HepG2 (cell line): ENCODE data around the gene CHADL. TPM values are rescaled to one million over a fixed set of nuclear protein-coding genes. Genes with fewer than 3 reads are reported as not detected.
A peak's percentile ranks its signal among the peaks of the same experiment; 100 is the strongest.

Experiments
- ARNT2 ChIP-seq: sonication (generic); formaldehyde crosslinking; IDR thresholded peaks from 2 replicates; pipeline ENCODE4 v1.8.0; 2022; ENCODE audit warnings: mild to moderate bottlenecking, low read depth, missing genetic modification reagents, moderate library complexity
- ATF1 ChIP-seq: IDR thresholded peaks from 2 replicates; pipeline ENCODE4 v1.6.1; 2016; ENCODE audit warnings: mild to moderate bottlenecking, control low read depth
- CREB1 ChIP-seq, 2 experiments: fragments of 450-650 bp in 1 of 2; IDR thresholded peaks; 2 replicates each; pipeline ENCODE4 v1.6.1; 2016 to 2017; ENCODE audit warnings: control low read depth in 1 of 2, mild to moderate bottlenecking in 1 of 2, missing compliant biosample characterization in 1 of 2, missing genetic modification characterization in 1 of 2
- EP300 ChIP-seq, 3 experiments: sonication (generic) in 1 of 3; formaldehyde crosslinking in 1 of 3; IDR thresholded peaks; 2 replicates each; pipeline versions ENCODE4 v1.5.1 to v1.6.1; 2011 to 2020; ENCODE audit warnings: low read depth in 2 of 3, low read length in 2 of 3, borderline replicate concordance in 1 of 3, improper control_type of control experiment in 1 of 3, mild to moderate bottlenecking in 1 of 3, missing genetic modification reagents in 1 of 3, moderate library complexity in 1 of 3
- MAX ChIP-seq: IDR thresholded peaks from 2 replicates; pipeline ENCODE4 v1.6.1; 2012; ENCODE audit warnings: inconsistent platforms
- MAZ ChIP-seq, 2 experiments: sonication (generic) in 1 of 2; formaldehyde crosslinking in 1 of 2; IDR thresholded peaks; 2 replicates each; pipeline versions ENCODE4 v1.5.0 to v1.6.1; 2012 to 2020; ENCODE audit warnings: low read depth in 2 of 2, mild to moderate bottlenecking in 2 of 2, borderline replicate concordance in 1 of 2, improper control_type of control experiment in 1 of 2, low read length in 1 of 2, missing genetic modification reagents in 1 of 2, moderate library complexity in 1 of 2
- NKX3-1 ChIP-seq: sonication (generic); formaldehyde crosslinking; IDR thresholded peaks from 2 replicates; pipeline ENCODE4 v1.5.0; 2020; ENCODE audit warnings: missing genetic modification reagents
- NR2F2 ChIP-seq: IDR thresholded peaks from 2 replicates; pipeline ENCODE4 v1.6.1; 2012; ENCODE audit warnings: low read depth, inconsistent platforms, borderline replicate concordance
- PATZ1 ChIP-seq: sonication (generic); formaldehyde crosslinking; IDR thresholded peaks from 2 replicates; pipeline ENCODE4 v1.4.0; 2020; ENCODE audit warnings: missing genetic modification reagents
- PRDM10 ChIP-seq: sonication (generic); formaldehyde crosslinking; IDR thresholded peaks from 2 replicates; pipeline ENCODE4 v1.4.0; 2020; ENCODE audit warnings: low read depth, missing genetic modification reagents
- RARG ChIP-seq: sonication (generic); formaldehyde crosslinking; IDR thresholded peaks from 2 replicates; pipeline ENCODE4 v1.4.0; 2020; ENCODE audit warnings: low read depth, mild to moderate bottlenecking, missing genetic modification reagents
- SNRNP70 ChIP-seq: fragments of 200-400 bp; formaldehyde crosslinking; IDR thresholded peaks from 2 replicates; pipeline ENCODE4 v1.6.1; 2017; ENCODE audit warnings: mild to moderate bottlenecking, low read depth, low read length, moderate library complexity
- SPEN ChIP-seq: sonication (generic); formaldehyde crosslinking; IDR thresholded peaks from 2 replicates; pipeline ENCODE4 v1.5.1; 2020; ENCODE audit warnings: low read depth, mild to moderate bottlenecking, missing genetic modification reagents
- TERF1 ChIP-seq: sonication (generic); formaldehyde crosslinking; IDR thresholded peaks from 2 replicates; pipeline ENCODE4 v1.8.0; 2022; ENCODE audit warnings: mild to moderate bottlenecking, missing genetic modification reagents, moderate library complexity
- TRIM22 ChIP-seq: fragments of 450-650 bp; IDR thresholded peaks from 2 replicates; pipeline ENCODE4 v1.6.1; 2017
- ZNF501 ChIP-seq: sonication (generic); formaldehyde crosslinking; IDR thresholded peaks from 2 replicates; pipeline ENCODE4 v1.5.1; 2020; ENCODE audit warnings: mild to moderate bottlenecking, moderate library complexity, missing genetic modification reagents
- ZNF788 ChIP-seq: sonication (generic); formaldehyde crosslinking; IDR thresholded peaks from 2 replicates; pipeline ENCODE4 v1.5.0; 2020; ENCODE audit warnings: mild to moderate bottlenecking, missing genetic modification reagents, borderline replicate concordance
- ZSCAN30 ChIP-seq: sonication (generic); formaldehyde crosslinking; IDR thresholded peaks from 2 replicates; pipeline ENCODE4 v1.5.0; 2020; ENCODE audit warnings: mild to moderate bottlenecking, missing genetic modification reagents
- polyA plus RNA-seq, 8 experiments: library from polyadenylated mRNA; depleted of rRNA in 3 of 8; stranded (reverse) in 7 of 8; unstranded in 1 of 8; fragments of >200 nt; fragmentation: Illumina TruSeq in 4 of 8; extraction: Trizol in 4 of 8; gene quantifications; 2 replicates each; pipeline versions ENCODE4 v1.2.1 to v1.2.3, GENCODE V29; 2011 to 2016; ENCODE audit warnings: low read depth in 4 of 8, missing spikeins in 1 of 8, mixed read lengths in 1 of 8; ENCODE audit not compliant: insufficient read depth in 1 of 8
- total RNA-seq, 5 experiments: library from RNA; depleted of rRNA; stranded (reverse); fragments of >200 nt; fragmentation: Illumina TruSeq; extraction: Trizol; gene quantifications; 2 replicates each; pipeline ENCODE4 v1.2.3, GENCODE V29; 2016; ENCODE audit warnings: low read depth in 1 of 5

CHADL gene
- total and polyA plus RNA-seq, 2 of the 13 experiments (the other 11 are each of a cell fraction or from before 2014, with no cell fraction given) = 2.8 to 8.1 TPM

GRCh38 chr22:41204992-41205900 is 35.5 kb downstream of the CHADL start, which contains the start of gene L3MBTL2 (continued):
- TF ChIP-seq ZNF788 (CRISPR knock-in tag) (peak; percentile 58; the same call in 1 of the 2 replicates), PATZ1 (no peak), TERF1 (CRISPR knock-in tag) (no peak), MAX (peak; percentile 76), ZSCAN30 (no peak), EP300 (IDR thresholded peaks at IDR 0.05; ENCODE audit: low read depth in 2 of 2, low read length in 2 of 2) (no peak), EP300 (CRISPR knock-in tag; IDR thresholded peaks at IDR 0.05; ENCODE audit: borderline replicate concordance) (0 out of 2 replicates have a peak, but pooled peaks have one; percentile 17), SPEN (peak; percentile 58; the same call in 1 of the 2 replicates), NR2F2 (no peak), MAZ (IDR thresholded peaks at IDR 0.05; ENCODE audit: borderline replicate concordance, low read depth, low read length) (no peak), MAZ (CRISPR knock-in tag; IDR thresholded peaks at IDR 0.05; ENCODE audit: low read depth) (peak; percentile 23; the same call in 1 of the 2 replicates), PRDM10 (CRISPR knock-in tag) (no peak), RARG (CRISPR knock-in tag) (no peak), TRIM22 (no peak), ZNF501 (CRISPR knock-in tag) (peak; percentile 94), ATF1 (CRISPR knock-in tag) (peak; percentile 84), SNRNP70 (no peak), CREB1 (IDR thresholded peaks at IDR 0.05) (peak; percentile 81), CREB1 (CRISPR knock-in tag; IDR thresholded peaks at IDR 0.05) (peak; percentile 94), NKX3-1 (CRISPR knock-in tag) (no peak), ARNT2 (CRISPR knock-in tag) (peak; percentile 56; the same call in 1 of the 2 replicates)
